IPS-NIHi11 (cell line): ENCODE measurements around the gene ANKS6.
A peak's percentile ranks its signal among the peaks of the same experiment; 100 is the strongest.

Source experiments
- DNase-seq: peaks from one replicate; pipeline ENCODE4 v3.0.0; 2012; ENCODE audit warnings: mixed read lengths, low spot score

The ANKS6 gene

GRCh38 chr9:98771209-98771874 is 25.0 kb downstream of the ANKS6 start:
- no peak for DNase-seq

- DNase-seq: no peak
Observed at GRCh38 chr9:98770717-98771116, 25.6 kb downstream of the ANKS6 start.

- no peak for DNase-seq
Observed at GRCh38 chr9:98768344-98768743, 28.0 kb downstream of the ANKS6 start.

- no peak for DNase-seq
Observed at GRCh38 chr9:98767915-98768314, 28.4 kb downstream of the ANKS6 start.

GRCh38 chr9:98767196-98767595 is 29.2 kb downstream of the ANKS6 start:
- no peak for DNase-seq

- no peak for DNase-seq
Observed at GRCh38 chr9:98766586-98766985, 29.8 kb downstream of the ANKS6 start.

GRCh38 chr9:98765256-98765655 is 31.1 kb downstream of the ANKS6 start:
- DNase-seq: no peak

GRCh38 chr9:98763986-98764745 is 32.2 kb downstream of the ANKS6 start:
- no peak for DNase-seq

- DNase-seq: no peak
Observed at GRCh38 chr9:98760231-98760630, 36.1 kb downstream of the ANKS6 start.

- DNase-seq: peak; percentile 55
Observed at GRCh38 chr9:98755006-98755618, 41.2 kb downstream of the ANKS6 start.

GRCh38 chr9:98751210-98751609 is 45.1 kb downstream of the ANKS6 start:
- no peak for DNase-seq

- no peak for DNase-seq
Observed at GRCh38 chr9:98750364-98751060, 45.8 kb downstream of the ANKS6 start.

GRCh38 chr9:98747476-98747875 is 48.9 kb downstream of the ANKS6 start:
- DNase-seq: no peak

GRCh38 chr9:98745470-98745869 is 50.9 kb downstream of the ANKS6 start:
- no peak for DNase-seq

GRCh38 chr9:98743818-98744611 is 52.3 kb downstream of the ANKS6 start:
- DNase-seq: no peak

- DNase-seq: no peak
Observed at GRCh38 chr9:98743329-98743728, 53.0 kb downstream of the ANKS6 start.

- DNase-seq: no peak
Observed at GRCh38 chr9:98742325-98743280, 53.8 kb downstream of the ANKS6 start.

- no peak for DNase-seq
Observed at GRCh38 chr9:98740226-98740881, 56.0 kb downstream of the ANKS6 start.

GRCh38 chr9:98738741-98739140 is 57.6 kb downstream of the ANKS6 start:
- no peak for DNase-seq

- no peak for DNase-seq
Observed at GRCh38 chr9:98736226-98736625, 60.1 kb downstream of the ANKS6 start.
